GM23338 (cell line): Measurements from ENCODE around the gene EPSTI1. TPM values are rescaled to one million over a fixed set of nuclear protein-coding genes. Genes with fewer than 3 reads are reported as not detected.

Experiments used
- ATAC-seq: fragments of 200-7000 bp; cut with Tn5 transposase; 3 replicates; pipeline ENCODE4 v1.9.1; 2020
- DNase-seq: peaks from one replicate; pipeline ENCODE4 v3.0.0-alpha.2; 2015; ENCODE audit warnings: low spot score
- H2AFZ ChIP-seq: fragments of 200-600 bp; sonication (generic); 2 replicates; pipeline ENCODE4 v1.8.0; 2016; ENCODE audit warnings: antibody characterized with exemption, mild to moderate bottlenecking, moderate library complexity
- H3F3A ChIP-seq: fragments of 200-600 bp; sonication (generic); replicated peaks from 2 replicates; pipeline ENCODE4 v1.8.0; 2017; ENCODE audit warnings: antibody characterized with exemption, mixed run types, low read depth
- H3K27ac ChIP-seq: fragments of 200-600 bp; sonication (generic); 2 replicates; pipeline ENCODE4 v1.6.1; 2016; ENCODE audit warnings: low read depth
- H3K27me3 ChIP-seq: fragments of 200-600 bp; sonication (generic); 2 replicates; pipeline ENCODE4 v1.8.0; 2016; ENCODE audit warnings: mild to moderate bottlenecking, mixed run types, moderate library complexity; ENCODE audit not compliant: insufficient read depth
- H3K36me3 ChIP-seq: fragments of 200-600 bp; sonication (generic); 2 replicates; pipeline ENCODE4 v1.8.0; 2016; ENCODE audit warnings: mild to moderate bottlenecking; ENCODE audit not compliant: insufficient read depth
- H3K4me1 ChIP-seq: fragments of 200-600 bp; sonication (generic); 2 replicates; pipeline ENCODE4 v1.8.0; 2016; ENCODE audit warnings: mild to moderate bottlenecking, moderate library complexity; ENCODE audit not compliant: insufficient read depth
- H3K4me2 ChIP-seq: fragments of 200-600 bp; sonication (generic); 2 replicates; pipeline ENCODE4 v1.7.1; 2017; ENCODE audit warnings: mixed run types
- H3K4me3 ChIP-seq: fragments of 200-600 bp; sonication (generic); 2 replicates; pipeline ENCODE4 v1.6.1; 2016; ENCODE audit warnings: mixed run types
- H3K79me2 ChIP-seq: fragments of 200-600 bp; sonication (generic); replicated peaks from 2 replicates; pipeline ENCODE4 v1.8.0; 2017; ENCODE audit warnings: mild to moderate bottlenecking; ENCODE audit not compliant: insufficient read depth
- H3K9me2 ChIP-seq: fragments of 200-600 bp; sonication (generic); 2 replicates; pipeline ENCODE4 v1.8.0; 2017; ENCODE audit not compliant: insufficient read depth
- H4K20me1 ChIP-seq: fragments of 200-600 bp; sonication (generic); replicated peaks from 2 replicates; pipeline ENCODE4 v1.8.0; 2017; ENCODE audit warnings: mild to moderate bottlenecking; ENCODE audit not compliant: insufficient read depth
- H3K27ac Mint-ChIP-seq: 2 replicates; pipeline ENCODE4 v1.8.0; 2020; ENCODE audit warnings: inconsistent platforms, mild to moderate bottlenecking, moderate library complexity, mixed read lengths
- H3K27me3 Mint-ChIP-seq: 3 replicates; pipeline ENCODE4 v1.8.0; 2022; ENCODE audit warnings: low read depth, mild to moderate bottlenecking, moderate library complexity, mixed read lengths, inconsistent platforms; ENCODE audit not compliant: insufficient read depth, poor library complexity
- H3K36me3 Mint-ChIP-seq: 3 replicates; pipeline ENCODE4 v1.8.0; 2021; ENCODE audit warnings: low read depth, mild to moderate bottlenecking, inconsistent platforms, moderate library complexity, mixed read lengths
- H3K4me1 Mint-ChIP-seq: 3 replicates; pipeline ENCODE4 v1.8.0; 2020; ENCODE audit warnings: mild to moderate bottlenecking, inconsistent platforms, mixed read lengths
- H3K4me3 Mint-ChIP-seq: 3 replicates; pipeline ENCODE4 v1.8.0; 2021; ENCODE audit warnings: moderate library complexity, mild to moderate bottlenecking, inconsistent platforms, mixed read lengths
- H3K9me3 Mint-ChIP-seq: 3 replicates; pipeline ENCODE4 v1.8.0; 2020; ENCODE audit warnings: moderate library complexity, mild to moderate bottlenecking, inconsistent platforms, mixed read lengths
- NANOG ChIP-seq: IDR thresholded peaks from 2 replicates; pipeline ENCODE4 v1.6.1; 2016; ENCODE audit warnings: antibody characterized with exemption, borderline replicate concordance
- POLR2AphosphoS5 ChIP-seq: IDR thresholded peaks from 2 replicates; pipeline ENCODE4 v1.6.1; 2016; ENCODE audit warnings: antibody characterized with exemption, low read depth
- REST ChIP-seq: IDR thresholded peaks from one replicate; pipeline ENCODE4 v1.6.1; 2018; ENCODE audit warnings: antibody characterized with exemption; ENCODE audit not compliant: unreplicated experiment
- ZNF114 ChIP-seq: fragments of 250-450 bp; sonication (Bioruptor Pico); IDR thresholded peaks from 2 replicates; pipeline ENCODE4 v1.5.0; 2020; ENCODE audit warnings: mild to moderate bottlenecking, moderate library complexity
- polyA plus RNA-seq: library from polyadenylated mRNA; unstranded; fragments of >200 nt; fragmentation: Nextera tagmentation; extraction: Ambion mirVana; gene quantifications from 2 replicates; pipeline ENCODE4 v1.2.1, GENCODE V29; 2016
- total RNA-seq: library from RNA; depleted of rRNA; stranded (reverse); fragments of >200 nt; shearing (Covaris generic); gene quantifications from 2 replicates; pipeline ENCODE4 v1.2.3, GENCODE V29; 2014
- TF ChIP-seq, protein P1 (sequence below): fragments of 250-450 bp; sonication (Bioruptor Pico); IDR thresholded peaks from 2 replicates; pipeline ENCODE4 v1.5.0; 2020; ENCODE audit warnings: mild to moderate bottlenecking, moderate library complexity
- TF ChIP-seq, protein P2 (sequence below): IDR thresholded peaks from 2 replicates; pipeline ENCODE4 v1.6.1; 2016; ENCODE audit warnings: antibody characterized with exemption

The EPSTI1 gene
- total and polyA plus RNA-seq, 2 experiments from 2014 or later = 0.10 to 0.68 TPM

- TF ChIP-seq, protein P1, sequence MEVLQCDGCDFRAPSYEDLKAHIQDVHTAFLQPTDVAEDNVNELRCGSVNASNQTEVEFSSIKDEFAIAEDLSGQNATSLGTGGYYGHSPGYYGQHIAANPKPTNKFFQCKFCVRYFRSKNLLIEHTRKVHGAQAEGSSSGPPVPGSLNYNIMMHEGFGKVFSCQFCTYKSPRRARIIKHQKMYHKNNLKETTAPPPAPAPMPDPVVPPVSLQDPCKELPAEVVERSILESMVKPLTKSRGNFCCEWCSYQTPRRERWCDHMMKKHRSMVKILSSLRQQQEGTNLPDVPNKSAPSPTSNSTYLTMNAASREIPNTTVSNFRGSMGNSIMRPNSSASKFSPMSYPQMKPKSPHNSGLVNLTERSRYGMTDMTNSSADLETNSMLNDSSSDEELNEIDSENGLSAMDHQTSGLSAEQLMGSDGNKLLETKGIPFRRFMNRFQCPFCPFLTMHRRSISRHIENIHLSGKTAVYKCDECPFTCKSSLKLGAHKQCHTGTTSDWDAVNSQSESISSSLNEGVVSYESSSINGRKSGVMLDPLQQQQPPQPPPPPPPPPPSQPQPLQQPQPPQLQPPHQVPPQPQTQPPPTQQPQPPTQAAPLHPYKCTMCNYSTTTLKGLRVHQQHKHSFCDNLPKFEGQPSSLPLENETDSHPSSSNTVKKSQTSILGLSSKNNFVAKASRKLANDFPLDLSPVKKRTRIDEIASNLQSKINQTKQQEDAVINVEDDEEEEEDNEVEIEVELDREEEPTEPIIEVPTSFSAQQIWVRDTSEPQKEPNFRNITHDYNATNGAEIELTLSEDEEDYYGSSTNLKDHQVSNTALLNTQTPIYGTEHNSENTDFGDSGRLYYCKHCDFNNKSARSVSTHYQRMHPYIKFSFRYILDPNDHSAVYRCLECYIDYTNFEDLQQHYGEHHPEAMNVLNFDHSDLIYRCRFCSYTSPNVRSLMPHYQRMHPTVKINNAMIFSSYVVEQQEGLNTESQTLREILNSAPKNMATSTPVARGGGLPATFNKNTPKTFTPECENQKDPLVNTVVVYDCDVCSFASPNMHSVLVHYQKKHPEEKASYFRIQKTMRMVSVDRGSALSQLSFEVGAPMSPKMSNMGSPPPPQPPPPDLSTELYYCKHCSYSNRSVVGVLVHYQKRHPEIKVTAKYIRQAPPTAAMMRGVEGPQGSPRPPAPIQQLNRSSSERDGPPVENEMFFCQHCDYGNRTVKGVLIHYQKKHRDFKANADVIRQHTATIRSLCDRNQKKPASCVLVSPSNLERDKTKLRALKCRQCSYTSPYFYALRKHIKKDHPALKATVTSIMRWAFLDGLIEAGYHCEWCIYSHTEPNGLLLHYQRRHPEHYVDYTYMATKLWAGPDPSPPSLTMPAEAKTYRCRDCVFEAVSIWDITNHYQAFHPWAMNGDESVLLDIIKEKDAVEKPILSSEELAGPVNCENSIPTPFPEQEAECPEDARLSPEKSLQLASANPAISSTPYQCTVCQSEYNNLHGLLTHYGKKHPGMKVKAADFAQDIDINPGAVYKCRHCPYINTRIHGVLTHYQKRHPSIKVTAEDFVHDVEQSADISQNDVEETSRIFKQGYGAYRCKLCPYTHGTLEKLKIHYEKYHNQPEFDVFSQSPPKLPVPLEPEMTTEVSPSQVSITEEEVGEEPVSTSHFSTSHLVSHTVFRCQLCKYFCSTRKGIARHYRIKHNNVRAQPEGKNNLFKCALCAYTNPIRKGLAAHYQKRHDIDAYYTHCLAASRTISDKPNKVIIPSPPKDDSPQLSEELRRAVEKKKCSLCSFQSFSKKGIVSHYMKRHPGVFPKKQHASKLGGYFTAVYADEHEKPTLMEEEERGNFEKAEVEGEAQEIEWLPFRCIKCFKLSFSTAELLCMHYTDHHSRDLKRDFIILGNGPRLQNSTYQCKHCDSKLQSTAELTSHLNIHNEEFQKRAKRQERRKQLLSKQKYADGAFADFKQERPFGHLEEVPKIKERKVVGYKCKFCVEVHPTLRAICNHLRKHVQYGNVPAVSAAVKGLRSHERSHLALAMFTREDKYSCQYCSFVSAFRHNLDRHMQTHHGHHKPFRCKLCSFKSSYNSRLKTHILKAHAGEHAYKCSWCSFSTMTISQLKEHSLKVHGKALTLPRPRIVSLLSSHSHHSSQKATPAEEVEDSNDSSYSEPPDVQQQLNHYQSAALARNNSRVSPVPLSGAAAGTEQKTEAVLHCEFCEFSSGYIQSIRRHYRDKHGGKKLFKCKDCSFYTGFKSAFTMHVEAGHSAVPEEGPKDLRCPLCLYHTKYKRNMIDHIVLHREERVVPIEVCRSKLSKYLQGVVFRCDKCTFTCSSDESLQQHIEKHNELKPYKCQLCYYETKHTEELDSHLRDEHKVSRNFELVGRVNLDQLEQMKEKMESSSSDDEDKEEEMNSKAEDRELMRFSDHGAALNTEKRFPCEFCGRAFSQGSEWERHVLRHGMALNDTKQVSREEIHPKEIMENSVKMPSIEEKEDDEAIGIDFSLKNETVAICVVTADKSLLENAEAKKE (CRISPR knock-in tag) = no peak
- TF ChIP-seq ZNF114 (CRISPR knock-in tag) = no peak
Observed at GRCh38 chr13:43039966-43040365, 47.9 kb upstream of the EPSTI1 start (continued).

GRCh38 chr13:43036351-43037250 is 44.6 kb upstream of the EPSTI1 start:
- no peaks in the 10 kb centered on the region for H4K20me1 ChIP-seq
- no peaks in the 10 kb centered on the region for H3F3A ChIP-seq
- no peak overlapping the region for H3K4me3 ChIP-seq
- H3K27ac ChIP-seq = no peak overlapping the region
- H3K4me1 Mint-ChIP-seq = peaks cover 23% of the 10 kb centered on the region
- no peak overlapping the region for H2AFZ ChIP-seq
- no peak overlapping the region for H3K4me3 Mint-ChIP-seq
- H3K36me3 ChIP-seq = no peaks in the 10 kb centered on the region
- peaks cover 25% of the 10 kb centered on the region for H3K79me2 ChIP-seq
- no peaks in the 10 kb centered on the region for H3K27me3 Mint-ChIP-seq
- no peaks in the 10 kb centered on the region for H3K9me2 ChIP-seq
- peak; percentile 12 for DNase-seq
- TF ChIP-seq, protein P2, sequence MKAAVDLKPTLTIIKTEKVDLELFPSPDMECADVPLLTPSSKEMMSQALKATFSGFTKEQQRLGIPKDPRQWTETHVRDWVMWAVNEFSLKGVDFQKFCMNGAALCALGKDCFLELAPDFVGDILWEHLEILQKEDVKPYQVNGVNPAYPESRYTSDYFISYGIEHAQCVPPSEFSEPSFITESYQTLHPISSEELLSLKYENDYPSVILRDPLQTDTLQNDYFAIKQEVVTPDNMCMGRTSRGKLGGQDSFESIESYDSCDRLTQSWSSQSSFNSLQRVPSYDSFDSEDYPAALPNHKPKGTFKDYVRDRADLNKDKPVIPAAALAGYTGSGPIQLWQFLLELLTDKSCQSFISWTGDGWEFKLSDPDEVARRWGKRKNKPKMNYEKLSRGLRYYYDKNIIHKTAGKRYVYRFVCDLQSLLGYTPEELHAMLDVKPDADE = no peak
- TF ChIP-seq REST = no peak
- TF ChIP-seq NANOG = no peak
- TF ChIP-seq POLR2AphosphoS5 = no peak
- H3K36me3 Mint-ChIP-seq = peaks cover 31% of the 10 kb centered on the region
- peaks cover 12% of the 10 kb centered on the region for H3K4me1 ChIP-seq
- peak; percentile 83 for ATAC-seq
- H3K27me3 ChIP-seq = no peaks in the 10 kb centered on the region
- no peaks in the 10 kb centered on the region for H3K9me3 Mint-ChIP-seq
- no peak overlapping the region for H3K4me2 ChIP-seq
- no peak overlapping the region for H3K27ac Mint-ChIP-seq
